ENCODE data around the gene H3-3A. TPM values are rescaled to one million over a fixed set of nuclear protein-coding genes. Genes with fewer than 3 reads are reported as not detected.

H3-3A gene
- total and polyA plus RNA-seq, 2 donors (not counting 1 experiment from before 2014, with no cell fraction given): 86.2 to 312 TPM

- no peak for TF ChIP-seq EZH2 (IDR thresholded peaks at IDR 0.05; ENCODE audit: low read length, missing control alignments)
- TF ChIP-seq, protein P1, sequence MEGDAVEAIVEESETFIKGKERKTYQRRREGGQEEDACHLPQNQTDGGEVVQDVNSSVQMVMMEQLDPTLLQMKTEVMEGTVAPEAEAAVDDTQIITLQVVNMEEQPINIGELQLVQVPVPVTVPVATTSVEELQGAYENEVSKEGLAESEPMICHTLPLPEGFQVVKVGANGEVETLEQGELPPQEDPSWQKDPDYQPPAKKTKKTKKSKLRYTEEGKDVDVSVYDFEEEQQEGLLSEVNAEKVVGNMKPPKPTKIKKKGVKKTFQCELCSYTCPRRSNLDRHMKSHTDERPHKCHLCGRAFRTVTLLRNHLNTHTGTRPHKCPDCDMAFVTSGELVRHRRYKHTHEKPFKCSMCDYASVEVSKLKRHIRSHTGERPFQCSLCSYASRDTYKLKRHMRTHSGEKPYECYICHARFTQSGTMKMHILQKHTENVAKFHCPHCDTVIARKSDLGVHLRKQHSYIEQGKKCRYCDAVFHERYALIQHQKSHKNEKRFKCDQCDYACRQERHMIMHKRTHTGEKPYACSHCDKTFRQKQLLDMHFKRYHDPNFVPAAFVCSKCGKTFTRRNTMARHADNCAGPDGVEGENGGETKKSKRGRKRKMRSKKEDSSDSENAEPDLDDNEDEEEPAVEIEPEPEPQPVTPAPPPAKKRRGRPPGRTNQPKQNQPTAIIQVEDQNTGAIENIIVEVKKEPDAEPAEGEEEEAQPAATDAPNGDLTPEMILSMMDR (conservative IDR thresholded peaks at IDR 0.05 in 1 of 2, IDR thresholded peaks at IDR 0.05 in 1 of 2; ENCODE audit: low read depth in 1 of 2, low read length in 2 of 2): no peak
- Histone ChIP-seq H3K36me3 (ENCODE audit: control insufficient read depth, insufficient read depth, low read length) (no peaks in the 10 kb centered on the region), H3K27me3 (ENCODE audit: control insufficient read depth, insufficient read depth, low read length) (no peaks in the 10 kb centered on the region), H3K27ac (ENCODE audit: insufficient read depth, low read length) (no peak overlapping the region), H4K20me1 (ENCODE audit: control insufficient read depth, extremely low read depth, insufficient read depth, low read length) (no peaks in the 10 kb centered on the region), H3K9me3 (ENCODE audit: control insufficient read depth, insufficient read depth, low read depth, low read length) (no peaks in the 10 kb centered on the region), H3K4me2 (ENCODE audit: extremely low read depth, insufficient read depth, low read length) (no peak overlapping the region), H3K4me3 (replicated peaks in 1 of 4; ENCODE audit: control extremely low read depth in 1 of 4, insufficient read depth in 1 of 4, low read depth in 3 of 4, low read length in 4 of 4) (no peak overlapping the region), H3K79me2 (ENCODE audit: control insufficient read depth, insufficient read depth, low read length) (no peaks in the 10 kb centered on the region), H3K9ac (ENCODE audit: insufficient read depth, low read length) (no peak overlapping the region), H2AFZ (ENCODE audit: low read length) (no peak overlapping the region), H3K4me1 (ENCODE audit: control insufficient read depth, extremely low read depth, insufficient read depth, low read length) (no peaks in the 10 kb centered on the region)
- DNase-seq (ENCODE audit: low read depth in 2 of 2): no peak
Measured at GRCh38 chr1:226021401-226021800, 41.1 kb upstream of the H3-3A start.

DNA sequence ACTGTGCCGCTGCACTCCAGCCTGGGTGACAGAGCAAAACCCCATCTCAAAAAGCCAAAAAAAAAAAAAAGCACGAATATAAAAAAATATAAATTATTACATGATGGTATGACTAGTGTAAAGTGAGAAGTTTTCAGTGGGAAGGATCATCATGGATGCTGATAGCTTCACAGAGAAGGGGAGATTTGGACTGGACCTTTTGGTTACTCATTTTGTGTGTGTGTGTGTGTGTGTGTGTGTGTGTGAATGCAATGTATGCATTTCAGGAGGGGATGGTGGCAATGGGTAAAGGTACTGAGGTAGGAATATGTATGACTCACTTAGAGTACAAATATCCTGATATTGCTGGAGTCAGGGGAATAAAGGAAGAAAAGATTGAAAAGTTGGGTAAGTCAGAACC is 40.7 kb upstream of the H3-3A start:
- H3K4me3 ChIP-seq (replicated peaks in 1 of 4; ENCODE audit: control extremely low read depth in 1 of 4, insufficient read depth in 1 of 4, low read depth in 3 of 4, low read length in 4 of 4): no peak overlapping the region
- no peak for TF ChIP-seq EZH2 (IDR thresholded peaks at IDR 0.05; ENCODE audit: low read length, missing control alignments)
- TF ChIP-seq, protein P1 (conservative IDR thresholded peaks at IDR 0.05 in 1 of 2, IDR thresholded peaks at IDR 0.05 in 1 of 2; ENCODE audit: low read depth in 1 of 2, low read length in 2 of 2): no peak
- no peak overlapping the region for H2AFZ ChIP-seq (ENCODE audit: low read length)

DNA sequence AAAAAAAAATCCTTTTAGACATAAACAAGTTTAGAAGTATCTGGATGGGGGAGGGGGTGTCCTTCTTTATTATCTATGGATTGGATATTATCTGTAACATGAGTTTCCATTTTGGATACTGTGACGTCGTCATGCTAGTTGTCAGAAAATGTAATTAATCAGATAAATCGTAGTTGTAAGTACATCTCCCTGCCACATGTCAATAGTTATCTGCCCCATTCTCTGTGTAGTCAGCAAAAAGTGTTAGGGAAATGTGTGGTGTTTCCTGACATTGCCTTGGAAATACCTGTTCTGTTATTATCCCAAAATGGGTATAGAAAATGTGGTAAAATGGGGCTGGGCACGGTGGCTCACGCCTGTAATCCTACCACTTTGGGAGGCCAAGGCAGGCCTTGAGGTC is 38.8 kb upstream of the H3-3A start:
- Histone ChIP-seq H3K4me3 (replicated peaks in 1 of 4; ENCODE audit: control extremely low read depth in 1 of 4, insufficient read depth in 1 of 4, low read depth in 3 of 4, low read length in 4 of 4) (no peak overlapping the region), H3K9me3 (ENCODE audit: control insufficient read depth, insufficient read depth, low read depth, low read length) (no peaks in the 10 kb centered on the region), H3K27me3 (ENCODE audit: control insufficient read depth, insufficient read depth, low read length) (peaks cover 9% of the 10 kb centered on the region), H3K4me1 (ENCODE audit: control insufficient read depth, extremely low read depth, insufficient read depth, low read length) (no peaks in the 10 kb centered on the region), H3K79me2 (ENCODE audit: control insufficient read depth, insufficient read depth, low read length) (no peaks in the 10 kb centered on the region), H3K27ac (ENCODE audit: insufficient read depth, low read length) (no peak overlapping the region), H2AFZ (ENCODE audit: low read length) (no peak overlapping the region), H4K20me1 (ENCODE audit: control insufficient read depth, extremely low read depth, insufficient read depth, low read length) (no peaks in the 10 kb centered on the region), H3K4me2 (ENCODE audit: extremely low read depth, insufficient read depth, low read length) (no peak overlapping the region), H3K9ac (ENCODE audit: insufficient read depth, low read length) (no peak overlapping the region), H3K36me3 (ENCODE audit: control insufficient read depth, insufficient read depth, low read length) (no peaks in the 10 kb centered on the region)
- TF ChIP-seq, protein P1 (conservative IDR thresholded peaks at IDR 0.05 in 1 of 2, IDR thresholded peaks at IDR 0.05 in 1 of 2; ENCODE audit: low read depth in 1 of 2, low read length in 2 of 2): no peak
- no peak for TF ChIP-seq EZH2 (IDR thresholded peaks at IDR 0.05; ENCODE audit: low read length, missing control alignments)
- no peak for DNase-seq (ENCODE audit: low read depth in 2 of 2)

More for the DNA sequence above, 40.7 kb upstream of the H3-3A start:
- Histone ChIP-seq H3K9ac (ENCODE audit: insufficient read depth, low read length) (no peak overlapping the region), H3K36me3 (ENCODE audit: control insufficient read depth, insufficient read depth, low read length) (no peaks in the 10 kb centered on the region), H3K4me1 (ENCODE audit: control insufficient read depth, extremely low read depth, insufficient read depth, low read length) (no peaks in the 10 kb centered on the region), H3K27me3 (ENCODE audit: control insufficient read depth, insufficient read depth, low read length) (no peaks in the 10 kb centered on the region), H3K4me2 (ENCODE audit: extremely low read depth, insufficient read depth, low read length) (no peak overlapping the region), H3K27ac (ENCODE audit: insufficient read depth, low read length) (no peak overlapping the region), H4K20me1 (ENCODE audit: control insufficient read depth, extremely low read depth, insufficient read depth, low read length) (no peaks in the 10 kb centered on the region), H3K79me2 (ENCODE audit: control insufficient read depth, insufficient read depth, low read length) (no peaks in the 10 kb centered on the region), H3K9me3 (ENCODE audit: control insufficient read depth, insufficient read depth, low read depth, low read length) (no peaks in the 10 kb centered on the region)
- DNase-seq (ENCODE audit: low read depth in 2 of 2): no peak
